Stimulated activated CD8-positive, alpha-beta memory T cell treated with anti-CD3 and anti-CD28 coated beads, Interleukin-7, amount 100 ng/mL, for 1 hour (primary cell): ENCODE data around the gene NDUFAF2.
"Not testable (repeated sequence)": the region's sequence is repeated elsewhere in the genome, so short reads cannot be mapped to it uniquely, and the experiment has no call there.

Experiments
- DNase-seq, 2 donors: peaks; one replicate each; pipeline ENCODE4 v3.0.0-alpha.2; 2020; ENCODE audit warnings: low read depth in 2 of 2

NDUFAF2 gene

GRCh38 chr5:60944904-60945812, at the start of gene NDUFAF2, which contains the start of gene ERCC8:
Gene NDUFAF2, plus strand, starts transcription at chr5:60945205. Its CDS starts 51 bp downstream, at chr5:60945256.
Gene ERCC8, minus strand, starts transcription at chr5:60945070. Its CDS starts 62 bp downstream, at chr5:60945008.
- peak; percentile 73 to 75 for DNase-seq

- no peak for DNase-seq
These were observed 48.0 kb upstream of the NDUFAF2 start for GRCh38 chr5:60896991-60897390.

- no peak for DNase-seq
These were observed 41.6 kb upstream of the NDUFAF2 start for GRCh38 chr5:60903356-60903755.

- no peak for DNase-seq
These were observed 28.4 kb upstream of the NDUFAF2 start for GRCh38 chr5:60916646-60917045.

- no peak for DNase-seq
These were observed 26.5 kb upstream of the NDUFAF2 start for GRCh38 chr5:60918466-60918865.

GRCh38 chr5:60927450-60927849, 17.6 kb upstream of the NDUFAF2 start:
- DNase-seq = no peak

- no peak for DNase-seq
These were observed 16.0 kb upstream of the NDUFAF2 start for GRCh38 chr5:60929024-60929423.

- no peak for DNase-seq
These were observed 1.4 kb upstream of the NDUFAF2 start for GRCh38 chr5:60943624-60944023.

GRCh38 chr5:60945813-60946187, 795 bp downstream of the NDUFAF2 start:
- no peak for DNase-seq

- no peak for DNase-seq
These were observed 3.7 kb downstream of the NDUFAF2 start for GRCh38 chr5:60948738-60949137.

GRCh38 chr5:60955239-60955638, 10.2 kb downstream of the NDUFAF2 start:
- DNase-seq = no peak

GRCh38 chr5:60958088-60958487, 13.1 kb downstream of the NDUFAF2 start:
- no peak for DNase-seq

- DNase-seq = no peak
These were observed 13.7 kb downstream of the NDUFAF2 start for GRCh38 chr5:60958712-60959111.

- DNase-seq = no peak
These were observed 14.2 kb downstream of the NDUFAF2 start for GRCh38 chr5:60959156-60959555.

- no peak for DNase-seq
These were observed 15.6 kb downstream of the NDUFAF2 start for GRCh38 chr5:60960591-60960990.

GRCh38 chr5:60961685-60962084, 16.7 kb downstream of the NDUFAF2 start:
- DNase-seq = no peak

- no peak for DNase-seq
These were observed 27.2 kb downstream of the NDUFAF2 start for GRCh38 chr5:60972231-60972630.

GRCh38 chr5:60977956-60978737, 33.1 kb downstream of the NDUFAF2 start:
- no peak for DNase-seq

- DNase-seq = no peak
These were observed 34.0 kb downstream of the NDUFAF2 start for GRCh38 chr5:60978968-60979367.

GRCh38 chr5:60980511-60980910, 35.5 kb downstream of the NDUFAF2 start:
- DNase-seq = no peak

GRCh38 chr5:60982127-60982526, 37.1 kb downstream of the NDUFAF2 start:
- not testable (repeated sequence) for DNase-seq

GRCh38 chr5:60989790-60990189, 44.8 kb downstream of the NDUFAF2 start:
- DNase-seq = no peak

GRCh38 chr5:60992871-60993270, 47.9 kb downstream of the NDUFAF2 start:
- no peak for DNase-seq
